A673 (cell line): ENCODE data around the gene MTMR12.

Experiments used
- CTCF ChIP-seq: fragments of 300-800, 200-600 bp; sonication (generic); conservative IDR thresholded peaks from 2 replicates; pipeline ENCODE4 v1.5.1; 2017; ENCODE audit warnings: low read depth, mild to moderate bottlenecking, antibody characterized with exemption, low read length, moderate library complexity, mixed read lengths
- EZH2 ChIP-seq: fragments of 200-600 bp; sonication (generic); IDR thresholded peaks from 2 replicates; pipeline ENCODE4 v1.6.1; 2017; ENCODE audit warnings: borderline replicate concordance, low read depth, mild to moderate bottlenecking, mixed read lengths, antibody characterized with exemption, low read length; ENCODE audit not compliant: poor library complexity, severe bottlenecking

- no peak for TF ChIP-seq CTCF
- TF ChIP-seq EZH2, result no peak
Observed at GRCh38 chr5:32222723-32223470, 89.8 kb downstream of the MTMR12 start.
